H9 (cell line): ENCODE measurements around the gene OTUD3. TPM values are rescaled to one million over a fixed set of nuclear protein-coding genes. Genes with fewer than 3 reads are reported as not detected.

Experiments
- DNase-seq: peaks from one replicate; pipeline ENCODE4 v3.0.0-alpha.2; 2017
- H2AFZ ChIP-seq: one replicate; pipeline ENCODE4 v1.6.1; 2013; ENCODE audit warnings: mild to moderate bottlenecking, low read length, control low read depth, moderate library complexity
- H2AK5ac ChIP-seq: 2 replicates; pipeline ENCODE4 v1.6.1; 2013; ENCODE audit warnings: low read length, control low read depth, mixed read lengths; ENCODE audit not compliant: insufficient read length
- H2BK120ac ChIP-seq: one replicate; pipeline ENCODE4 v1.6.1; 2013; ENCODE audit warnings: low read depth, mild to moderate bottlenecking, low read length, control low read depth, inconsistent platforms; ENCODE audit not compliant: poor library complexity, severe bottlenecking
- H2BK12ac ChIP-seq: 2 replicates; pipeline ENCODE4 v1.6.1; 2013; ENCODE audit warnings: low read length, control low read depth, mixed read lengths, low read depth; ENCODE audit not compliant: insufficient read length
- H2BK15ac ChIP-seq: 2 replicates; pipeline ENCODE4 v1.6.1; 2013; ENCODE audit warnings: low read depth, low read length, control low read depth
- H2BK20ac ChIP-seq: one replicate; pipeline ENCODE4 v1.6.1; 2013; ENCODE audit warnings: low read depth, mild to moderate bottlenecking, low read length, control low read depth, inconsistent platforms; ENCODE audit not compliant: poor library complexity, severe bottlenecking
- H2BK5ac ChIP-seq: 2 replicates; pipeline ENCODE4 v1.6.1; 2013; ENCODE audit warnings: low read length, control low read depth, mixed read lengths; ENCODE audit not compliant: insufficient read length
- H3K14ac ChIP-seq: 2 replicates; pipeline ENCODE4 v1.6.1; 2013; ENCODE audit warnings: low read length, control low read depth; ENCODE audit not compliant: insufficient read depth
- H3K18ac ChIP-seq: 2 replicates; pipeline ENCODE4 v1.6.1; 2013; ENCODE audit warnings: low read depth, mild to moderate bottlenecking, mixed read lengths, low read length, control low read depth; ENCODE audit not compliant: insufficient read length
- H3K23ac ChIP-seq: 2 replicates; pipeline ENCODE4 v1.6.1; 2013; ENCODE audit warnings: low read length, control low read depth, mixed read lengths, low read depth; ENCODE audit not compliant: insufficient read length
- H3K23me2 ChIP-seq: 2 replicates; pipeline ENCODE4 v1.6.1; 2013; ENCODE audit warnings: low read depth, mild to moderate bottlenecking, mixed read lengths, low read length, control low read depth; ENCODE audit not compliant: insufficient read length, poor library complexity, severe bottlenecking
- H3K27ac ChIP-seq: 2 replicates; pipeline ENCODE4 v1.5.1; 2013; ENCODE audit warnings: low read length, control low read depth, mixed read lengths, low read depth; ENCODE audit not compliant: insufficient read length
- H3K27me3 ChIP-seq: 2 replicates; pipeline ENCODE4 v1.6.1; 2013; ENCODE audit warnings: low read length, control low read depth, inconsistent platforms; ENCODE audit not compliant: insufficient read depth
- H3K4ac ChIP-seq: 2 replicates; pipeline ENCODE4 v1.6.1; 2013; ENCODE audit warnings: low read depth, mild to moderate bottlenecking, control low read depth, inconsistent platforms, low read length, moderate library complexity
- H3K4me1 ChIP-seq: 2 replicates; pipeline ENCODE4 v1.6.1; 2013; ENCODE audit warnings: low read length, control low read depth, inconsistent platforms; ENCODE audit not compliant: insufficient read depth
- H3K4me2 ChIP-seq: 2 replicates; pipeline ENCODE4 v1.6.1; 2013; ENCODE audit warnings: low read length, control low read depth, mixed read lengths; ENCODE audit not compliant: insufficient read length, insufficient read depth
- H3K56ac ChIP-seq: 2 replicates; pipeline ENCODE4 v1.6.1; 2013; ENCODE audit warnings: low read depth, mild to moderate bottlenecking, mixed read lengths, low read length, control low read depth; ENCODE audit not compliant: insufficient read length
- H3K79me1 ChIP-seq: 2 replicates; pipeline ENCODE4 v1.6.1; 2013; ENCODE audit warnings: low read depth, mild to moderate bottlenecking, moderate library complexity, low read length, control low read depth, inconsistent platforms; ENCODE audit not compliant: insufficient read depth, poor library complexity, severe bottlenecking
- H3K79me2 ChIP-seq: 2 replicates; pipeline ENCODE4 v1.6.1; 2013; ENCODE audit warnings: low read length, control low read depth, inconsistent platforms; ENCODE audit not compliant: insufficient read depth
- H3K9ac ChIP-seq: 2 replicates; pipeline ENCODE4 v1.6.1; 2013; ENCODE audit warnings: low read length, control low read depth, mixed read lengths; ENCODE audit not compliant: insufficient read length; ENCODE audit errors: extremely low read depth
- H3K9me3 ChIP-seq: one replicate; pipeline ENCODE4 v1.6.1; 2013; ENCODE audit warnings: low read depth, low read length, inconsistent platforms; ENCODE audit not compliant: control insufficient read depth
- H3T11ph ChIP-seq: one replicate; pipeline ENCODE4 v1.6.1; 2013; ENCODE audit warnings: mild to moderate bottlenecking, low read length, control low read depth, inconsistent platforms
- H4K20me1 ChIP-seq: one replicate; pipeline ENCODE4 v1.6.1; 2013; ENCODE audit not compliant: control insufficient read depth, insufficient read length, insufficient read depth
- H4K5ac ChIP-seq: 2 replicates; pipeline ENCODE4 v1.6.1; 2013; ENCODE audit warnings: low read depth, mild to moderate bottlenecking, mixed read lengths, low read length, control low read depth; ENCODE audit not compliant: insufficient read length
- H4K8ac ChIP-seq: replicated peaks from 2 replicates; pipeline ENCODE4 v1.6.1; 2013; ENCODE audit warnings: low read length, control low read depth, mixed read lengths, low read depth; ENCODE audit not compliant: insufficient read length
- H4K91ac ChIP-seq: 2 replicates; pipeline ENCODE4 v1.6.1; 2013; ENCODE audit warnings: low read depth, mild to moderate bottlenecking, moderate library complexity, mixed read lengths, low read length, control low read depth; ENCODE audit not compliant: insufficient read length
- H3K27ac Mint-ChIP-seq, 3 experiments: 2 replicates in 2 of 3; 3 replicates in 1 of 3; pipeline ENCODE4 v1.8.0; 2020 to 2021; ENCODE audit warnings: mixed read lengths in 3 of 3, mild to moderate bottlenecking in 1 of 3, moderate library complexity in 1 of 3
- H3K27me3 Mint-ChIP-seq: 2 replicates; pipeline ENCODE4 v1.8.0; 2021; ENCODE audit warnings: low read depth, mild to moderate bottlenecking, moderate library complexity, mixed read lengths
- H3K36me3 Mint-ChIP-seq, 3 experiments: 2 replicates in 2 of 3; 3 replicates in 1 of 3; pipeline ENCODE4 v1.8.0; 2020 to 2021; ENCODE audit warnings: low read depth in 3 of 3, mixed read lengths in 3 of 3; ENCODE audit not compliant: insufficient read depth in 1 of 3
- H3K4me1 Mint-ChIP-seq, 2 experiments: 2 replicates each; pipeline ENCODE4 v1.8.0; 2020; ENCODE audit warnings: mixed read lengths in 2 of 2
- H3K4me3 Mint-ChIP-seq, 2 experiments: 2 replicates in 1 of 2; 3 replicates in 1 of 2; pipeline ENCODE4 v1.8.0; 2020 to 2021; ENCODE audit warnings: mild to moderate bottlenecking in 2 of 2, mixed read lengths in 2 of 2, moderate library complexity in 1 of 2
- H3K9me3 Mint-ChIP-seq, 2 experiments: 2 replicates in 1 of 2; 3 replicates in 1 of 2; pipeline ENCODE4 v1.8.0; 2020; ENCODE audit warnings: mild to moderate bottlenecking in 2 of 2, mixed read lengths in 2 of 2, moderate library complexity in 1 of 2
- CTCF ChIP-seq: fragments of 200-600 bp; sonication (generic); conservative IDR thresholded peaks from 3 replicates; pipeline ENCODE4 v1.8.0; 2021; ENCODE audit warnings: antibody characterized with exemption, mild to moderate bottlenecking
- WGBS: extraction: QIAGEN DNeasy Blood & Tissue Kit; methylation state at CpG from one replicate; pipeline ENCODE4 v1.1.7; 2013; ENCODE audit warnings: missing lambda C conversion rate, low lambda C conversion rate, mixed read lengths; ENCODE audit not compliant: insufficient read length; ENCODE audit errors: extremely low coverage; 5-methylcytosine and 5-hydroxymethylcytosine counted together
- total RNA-seq: library from RNA; stranded (reverse); gene quantifications from 2 replicates; pipeline ENCODE4 v1.2.1, GENCODE V29; 2021

OTUD3 gene
- total RNA-seq, 1 experiment from 2014 or later = 12.0 TPM

GRCh38 chr1:19845555-19845954 lies 36.6 kb upstream of the OTUD3 start:
- Histone ChIP-seq H3K18ac (no peak overlapping the region), H2BK5ac (no peak overlapping the region), H3K79me1 (no peaks in the 10 kb centered on the region), H2BK120ac (no peak overlapping the region), H2AK5ac (no peak overlapping the region), H2BK20ac (no peak overlapping the region), H4K91ac (no peak overlapping the region), H3K23me2 (no peaks in the 10 kb centered on the region), H3K4me2 (no peak overlapping the region), H3K14ac (no peak overlapping the region), H3K56ac (no peak overlapping the region), H2AFZ (no peak overlapping the region), H3K79me2 (no peaks in the 10 kb centered on the region), H2BK15ac (no peak overlapping the region), H3K4ac (no peak overlapping the region), H3K23ac (no peak overlapping the region), H3K27me3 (no peaks in the 10 kb centered on the region), H3K9ac (no peak overlapping the region), H4K8ac (no peak overlapping the region), H3K9me3 (no peaks in the 10 kb centered on the region), H3K4me1 (no peaks in the 10 kb centered on the region), H4K5ac (no peak overlapping the region), H2BK12ac (no peak overlapping the region), H3K27ac (no peak overlapping the region), H4K20me1 (no peaks in the 10 kb centered on the region), H3T11ph (no peak overlapping the region)
- H3K4me1 Mint-ChIP-seq = peaks cover 0 to 11% of the 10 kb centered on the region in 2 experiments; a peak in 2 of 4 replicates
- H3K27ac Mint-ChIP-seq = no peak overlapping the region
- no peak for TF ChIP-seq CTCF
- no CpG with 5 or more reads among the region's 8 CpGs for WGBS
- H3K4me3 Mint-ChIP-seq = no peak overlapping the region
- no peaks in the 10 kb centered on the region for H3K9me3 Mint-ChIP-seq
- peaks cover 4% of the 10 kb centered on the region for H3K27me3 Mint-ChIP-seq
- no peaks in the 10 kb centered on the region for H3K36me3 Mint-ChIP-seq
- DNase-seq = no peak
